ENCODE measurements around the gene GLI3. TPM values are rescaled to one million over a fixed set of nuclear protein-coding genes. Genes with fewer than 3 reads are reported as not detected.

Gene GLI3
- total RNA-seq, 1 experiment from 2014 or later: 45.0 TPM

DNA sequence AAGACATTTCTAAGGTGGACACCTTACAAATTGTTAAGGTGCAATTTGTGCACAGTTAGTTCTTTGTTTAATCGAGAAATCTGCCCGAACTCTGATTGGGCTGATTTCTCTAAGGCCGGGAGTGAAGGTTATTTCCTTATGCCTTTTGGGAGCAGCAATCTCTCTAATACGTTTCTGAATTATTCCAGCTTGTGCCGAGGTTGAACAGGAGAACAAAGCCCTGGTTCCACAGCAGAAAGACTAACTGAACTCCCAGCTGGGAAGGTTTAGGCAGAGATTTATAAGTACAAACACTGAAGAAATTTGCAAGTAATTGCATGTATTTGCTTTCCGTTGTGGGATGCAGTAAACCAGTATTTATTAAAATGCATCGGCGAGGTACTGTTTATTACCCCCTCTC, 116.8 kb downstream of the GLI3 start:
- H2BK12ac ChIP-seq (ENCODE audit: insufficient read length, low read depth, low read length): no peak overlapping the region
- no peaks in the 10 kb centered on the region; the same call in 1 of the 2 replicates for H3K27me3 Mint-ChIP-seq (ENCODE audit: low read depth)
- H3K27me3 ChIP-seq (ENCODE audit: insufficient read depth, low read length): no peaks in the 10 kb centered on the region
- TF ChIP-seq, protein P1, sequence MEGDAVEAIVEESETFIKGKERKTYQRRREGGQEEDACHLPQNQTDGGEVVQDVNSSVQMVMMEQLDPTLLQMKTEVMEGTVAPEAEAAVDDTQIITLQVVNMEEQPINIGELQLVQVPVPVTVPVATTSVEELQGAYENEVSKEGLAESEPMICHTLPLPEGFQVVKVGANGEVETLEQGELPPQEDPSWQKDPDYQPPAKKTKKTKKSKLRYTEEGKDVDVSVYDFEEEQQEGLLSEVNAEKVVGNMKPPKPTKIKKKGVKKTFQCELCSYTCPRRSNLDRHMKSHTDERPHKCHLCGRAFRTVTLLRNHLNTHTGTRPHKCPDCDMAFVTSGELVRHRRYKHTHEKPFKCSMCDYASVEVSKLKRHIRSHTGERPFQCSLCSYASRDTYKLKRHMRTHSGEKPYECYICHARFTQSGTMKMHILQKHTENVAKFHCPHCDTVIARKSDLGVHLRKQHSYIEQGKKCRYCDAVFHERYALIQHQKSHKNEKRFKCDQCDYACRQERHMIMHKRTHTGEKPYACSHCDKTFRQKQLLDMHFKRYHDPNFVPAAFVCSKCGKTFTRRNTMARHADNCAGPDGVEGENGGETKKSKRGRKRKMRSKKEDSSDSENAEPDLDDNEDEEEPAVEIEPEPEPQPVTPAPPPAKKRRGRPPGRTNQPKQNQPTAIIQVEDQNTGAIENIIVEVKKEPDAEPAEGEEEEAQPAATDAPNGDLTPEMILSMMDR (conservative IDR thresholded peaks at IDR 0.05): no peak
- no peaks in the 10 kb centered on the region for H3K9me3 Mint-ChIP-seq
- WGBS (ENCODE audit: extremely low coverage, insufficient read length, low lambda C conversion rate): no CpG with 5 or more reads among the region's 8 CpGs
- H3K4me3 Mint-ChIP-seq: no peak overlapping the region
- no peaks in the 10 kb centered on the region for H3K79me2 ChIP-seq (ENCODE audit: insufficient read depth, low read length)
- H2BK15ac ChIP-seq (ENCODE audit: low read depth, low read length): no peak overlapping the region
- H3K23ac ChIP-seq (ENCODE audit: insufficient read length, low read depth, low read length): no peak overlapping the region
- no peak overlapping the region for H3K4ac ChIP-seq (ENCODE audit: low read depth, low read length)
- H4K20me1 ChIP-seq (ENCODE audit: control insufficient read depth, insufficient read depth, insufficient read length): no peaks in the 10 kb centered on the region
- no peaks in the 10 kb centered on the region for H3K4me1 ChIP-seq (ENCODE audit: insufficient read depth, low read length)
- no peak overlapping the region for H4K8ac ChIP-seq (replicated peaks; ENCODE audit: insufficient read length, low read depth, low read length)
- H3K36me3 Mint-ChIP-seq (ENCODE audit: insufficient read depth in 1 of 3, low read depth in 3 of 3): no peaks in the 10 kb centered on the region; a peak in 1 of 7 replicates
- no peak overlapping the region for H2AFZ ChIP-seq (ENCODE audit: low read length)
- H2BK120ac ChIP-seq (ENCODE audit: low read depth, low read length, poor library complexity, severe bottlenecking): no peak overlapping the region
- H3K9me3 ChIP-seq (ENCODE audit: control insufficient read depth, low read depth, low read length): no peaks in the 10 kb centered on the region
- H3K14ac ChIP-seq (ENCODE audit: insufficient read depth, low read length): no peak overlapping the region
- no peak for DNase-seq
- no peaks in the 10 kb centered on the region for H3K23me2 ChIP-seq (ENCODE audit: insufficient read length, low read depth, low read length, poor library complexity, severe bottlenecking)
- H2AK5ac ChIP-seq (ENCODE audit: insufficient read length, low read length): no peak overlapping the region
- H4K91ac ChIP-seq (ENCODE audit: insufficient read length, low read depth, low read length): no peak overlapping the region
- H3K9ac ChIP-seq (ENCODE audit: extremely low read depth, insufficient read length, low read length): no peak overlapping the region
- H3K4me2 ChIP-seq (ENCODE audit: insufficient read depth, insufficient read length, low read length): no peak overlapping the region
- no peak overlapping the region for H2BK20ac ChIP-seq (ENCODE audit: low read depth, low read length, poor library complexity, severe bottlenecking)
- no peak overlapping the region for H3K18ac ChIP-seq (ENCODE audit: insufficient read length, low read depth, low read length)
- no peaks in the 10 kb centered on the region for H3K79me1 ChIP-seq (ENCODE audit: insufficient read depth, low read depth, low read length, poor library complexity, severe bottlenecking)
- H4K5ac ChIP-seq (ENCODE audit: insufficient read length, low read depth, low read length): no peak overlapping the region
- peaks cover 5 to 15% of the 10 kb centered on the region in 2 experiments; a peak in 3 of 4 replicates for H3K4me1 Mint-ChIP-seq
- H3K56ac ChIP-seq (ENCODE audit: insufficient read length, low read depth, low read length): no peak overlapping the region
- H3T11ph ChIP-seq (ENCODE audit: low read length): no peak overlapping the region
- H3K27ac ChIP-seq (ENCODE audit: insufficient read length, low read depth, low read length): no peak overlapping the region
- no peak overlapping the region for H2BK5ac ChIP-seq (ENCODE audit: insufficient read length, low read length)
- no peak overlapping the region for H3K27ac Mint-ChIP-seq
